ENCODE results near the gene DYNC1H1.

The DYNC1H1 gene

DNA sequence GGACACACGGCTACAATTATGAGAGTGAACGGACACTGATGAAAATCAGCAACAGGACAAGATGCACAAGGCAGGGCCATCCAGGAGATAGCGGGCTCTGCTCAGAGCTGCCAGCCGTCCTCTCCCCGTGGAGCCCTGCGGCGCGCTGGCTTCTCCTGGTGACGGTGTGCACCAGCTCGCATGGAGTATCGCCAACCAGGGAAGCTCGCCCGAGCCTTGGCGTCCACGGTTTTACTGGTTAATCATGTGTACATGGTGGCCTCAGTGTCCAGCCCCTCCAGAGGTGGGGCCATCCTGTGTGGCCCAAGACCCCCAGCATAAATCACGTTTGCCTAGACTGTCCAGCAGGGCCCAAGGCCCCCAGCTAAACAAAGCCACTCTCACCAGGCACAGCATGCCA lies 31.2 kb upstream of the DYNC1H1 start:
- Histone ChIP-seq H3K4me3 (replicated peaks; ENCODE audit: low read depth, low read length) (no peak overlapping the region), H3K27me3 (replicated peaks; ENCODE audit: control insufficient read depth, insufficient read depth, low read length) (no peaks in the 10 kb centered on the region), H3K36me3 (ENCODE audit: control insufficient read depth, insufficient read depth, low read length) (peaks cover 2% of the 10 kb centered on the region)
- TF ChIP-seq CTCF (IDR thresholded peaks at IDR 0.05; ENCODE audit: insufficient read depth, low read length, poor library complexity, severe bottlenecking): no peak
- DNase-seq (ENCODE audit: extremely low read depth, insufficient read length): no peak

DNA sequence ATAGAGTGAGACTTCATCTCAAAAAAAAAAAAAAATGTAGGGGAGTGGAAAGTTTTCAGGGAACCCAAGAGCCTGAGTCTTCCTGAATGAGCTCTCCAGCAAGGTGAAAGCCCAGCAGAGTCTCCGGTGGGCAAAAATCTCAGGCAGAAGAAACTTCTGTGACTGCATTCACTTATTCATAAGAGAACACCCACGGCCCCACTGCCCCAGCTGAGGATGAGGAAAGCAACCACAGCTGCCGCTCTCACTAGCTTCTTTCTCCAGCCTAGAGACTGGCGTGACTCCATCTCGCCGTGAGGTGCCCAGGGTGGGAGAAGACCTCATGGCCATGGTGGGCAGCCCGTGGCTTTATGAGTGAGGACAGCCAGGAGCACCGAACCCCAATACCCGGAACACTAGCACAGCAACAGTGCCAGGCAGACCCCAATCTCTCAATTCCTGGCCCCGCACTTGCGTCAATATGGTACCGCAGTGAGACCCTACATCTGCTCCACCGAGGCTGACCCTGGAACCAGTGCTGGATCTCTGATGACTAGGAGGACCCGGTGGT lies 29.7 kb upstream of the DYNC1H1 start:
- Histone ChIP-seq H3K36me3 (ENCODE audit: control insufficient read depth, insufficient read depth, low read length) (no peaks in the 10 kb centered on the region), H3K4me3 (replicated peaks; ENCODE audit: low read depth, low read length) (no peak overlapping the region), H3K27me3 (replicated peaks; ENCODE audit: control insufficient read depth, insufficient read depth, low read length) (no peaks in the 10 kb centered on the region)
- TF ChIP-seq CTCF (IDR thresholded peaks at IDR 0.05; ENCODE audit: insufficient read depth, low read length, poor library complexity, severe bottlenecking): no peak
- no peak for DNase-seq (ENCODE audit: extremely low read depth, insufficient read length)

- TF ChIP-seq CTCF (IDR thresholded peaks at IDR 0.05; ENCODE audit: insufficient read depth, low read length, poor library complexity, severe bottlenecking): no peak
- H3K27me3 ChIP-seq (replicated peaks; ENCODE audit: control insufficient read depth, insufficient read depth, low read length): no peaks in the 10 kb centered on the region; the same call in 1 of the 2 replicates
- DNase-seq (ENCODE audit: extremely low read depth, insufficient read length): no peak
These were observed 26.2 kb upstream of the DYNC1H1 start for GRCh38 chr14:101937926-101938767.

GRCh38 chr14:101939646-101940170 lies 24.7 kb upstream of the DYNC1H1 start:
- Histone ChIP-seq H3K27me3 (replicated peaks; ENCODE audit: control insufficient read depth, insufficient read depth, low read length) (no peaks in the 10 kb centered on the region; the same call in 1 of the 2 replicates), H3K4me3 (replicated peaks; ENCODE audit: low read depth, low read length) (no peak overlapping the region), H3K36me3 (ENCODE audit: control insufficient read depth, insufficient read depth, low read length) (no peaks in the 10 kb centered on the region)
- no peak for DNase-seq (ENCODE audit: extremely low read depth, insufficient read length)
- no peak for TF ChIP-seq CTCF (IDR thresholded peaks at IDR 0.05; ENCODE audit: insufficient read depth, low read length, poor library complexity, severe bottlenecking)

More at GRCh38 chr14:101937926-101938767, 26.2 kb upstream of the DYNC1H1 start:
- H3K36me3 ChIP-seq (ENCODE audit: control insufficient read depth, insufficient read depth, low read length): no peaks in the 10 kb centered on the region
- H3K4me3 ChIP-seq (replicated peaks; ENCODE audit: low read depth, low read length): no peak overlapping the region

DNA sequence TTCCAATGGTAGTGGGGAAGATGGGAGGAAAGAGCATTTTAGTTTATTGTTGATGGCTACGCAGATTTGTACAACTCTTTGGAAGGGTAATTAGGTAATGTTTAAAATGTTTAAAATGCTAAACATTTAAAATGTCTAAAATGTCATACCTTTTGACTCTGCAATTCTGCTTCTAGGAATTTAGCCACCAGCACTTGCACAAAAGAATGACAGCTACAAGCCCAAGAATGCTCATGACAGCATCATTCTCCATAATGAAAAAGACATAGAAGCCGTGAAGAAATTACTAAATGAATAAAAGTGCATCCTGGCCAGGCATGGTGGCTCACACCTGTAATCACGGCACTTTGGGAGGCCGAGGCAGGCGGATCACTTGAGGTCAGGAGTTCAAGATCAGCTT lies 19.9 kb upstream of the DYNC1H1 start:
- H3K4me3 ChIP-seq (replicated peaks; ENCODE audit: low read depth, low read length): no peak overlapping the region
- H3K36me3 ChIP-seq (ENCODE audit: control insufficient read depth, insufficient read depth, low read length): no peaks in the 10 kb centered on the region
- no peaks in the 10 kb centered on the region; the same call in 1 of the 2 replicates for H3K27me3 ChIP-seq (replicated peaks; ENCODE audit: control insufficient read depth, insufficient read depth, low read length)
- DNase-seq (ENCODE audit: extremely low read depth, insufficient read length): no peak
- no peak for TF ChIP-seq CTCF (IDR thresholded peaks at IDR 0.05; ENCODE audit: insufficient read depth, low read length, poor library complexity, severe bottlenecking)

Data from GM06990 (cell line).